ENCODE data around the gene PAPSS1.

GRCh38 chr4:107685740-107686139 is 34.3 kb downstream of the PAPSS1 start:
- TF ChIP-seq SUZ12 (IDR thresholded peaks at IDR 0.05; ENCODE audit: extremely low read depth, insufficient read depth, insufficient read length) (no peak), ZNF274 (IDR thresholded peaks at IDR 0.05; ENCODE audit: low read depth, low read length) (no peak), YY1 (IDR thresholded peaks at IDR 0.05; ENCODE audit: insufficient read depth, insufficient read length) (no peak)
